Liver (tissue), 2 donors: ENCODE results near the gene MTRR.

Experiments used
- CTCF ChIP-seq: fragments of 150-350 bp; IDR thresholded peaks from 2 replicates; pipeline ENCODE4 v1.5.1; 2017; ENCODE audit warnings: improper control_type of control experiment, low read depth, low read length; ENCODE audit not compliant: missing input control
- REST ChIP-seq: IDR thresholded peaks from 2 replicates; pipeline ENCODE4 v1.6.1; 2016; ENCODE audit warnings: antibody characterized with exemption, mild to moderate bottlenecking
- ZBTB33 ChIP-seq: IDR thresholded peaks from 2 replicates; pipeline ENCODE4 v1.6.1; 2016; ENCODE audit warnings: antibody characterized with exemption
- donor health status: healthy.

- TF ChIP-seq CTCF, result no peak
- no peak for TF ChIP-seq REST
- TF ChIP-seq ZBTB33, result no peak
These were observed 20.7 kb upstream of the MTRR start for GRCh38 chr5:7848296-7848695.
